Activated T-cell treated with anti-CD3 and anti-CD28 coated beads for 1 hour (primary cell): Measurements from ENCODE around the gene PTHLH.

Experiments used
- DNase-seq: peaks from one replicate; pipeline ENCODE4 v3.0.0-alpha.2; 2020; ENCODE audit warnings: low read depth

PTHLH gene

GRCh38 chr12:27974735-27975221 lies 2.2 kb upstream of the PTHLH start:
- DNase-seq = no peak

GRCh38 chr12:27973487-27973890 lies 956 bp upstream of the PTHLH start:
- DNase-seq = no peak

GRCh38 chr12:27971606-27972005 lies 927 bp downstream of the PTHLH start:
- DNase-seq = no peak

GRCh38 chr12:27971121-27971489 lies 1.4 kb downstream of the PTHLH start:
- no peak for DNase-seq

- no peak for DNase-seq
Measured at GRCh38 chr12:27970401-27971120, 2.0 kb downstream of the PTHLH start.

- no peak for DNase-seq
Measured at GRCh38 chr12:27969624-27970400, 2.7 kb downstream of the PTHLH start.

- DNase-seq = no peak
Measured at GRCh38 chr12:27968972-27969623, 3.4 kb downstream of the PTHLH start.

GRCh38 chr12:27967551-27968054 lies 4.9 kb downstream of the PTHLH start:
- no peak for DNase-seq

GRCh38 chr12:27966870-27967269 lies 5.7 kb downstream of the PTHLH start:
- DNase-seq = no peak

GRCh38 chr12:27965966-27966365 lies 6.6 kb downstream of the PTHLH start:
- no peak for DNase-seq

GRCh38 chr12:27965411-27965810 lies 7.1 kb downstream of the PTHLH start:
- no peak for DNase-seq

- DNase-seq = no peak
Measured at GRCh38 chr12:27964123-27964522, 8.4 kb downstream of the PTHLH start.

GRCh38 chr12:27960821-27961220 lies 11.7 kb downstream of the PTHLH start:
- no peak for DNase-seq

GRCh38 chr12:27958675-27959074 lies 13.9 kb downstream of the PTHLH start:
- no peak for DNase-seq

- no peak for DNase-seq
Measured at GRCh38 chr12:27957366-27957765, 15.2 kb downstream of the PTHLH start.

GRCh38 chr12:27953817-27954216 lies 18.7 kb downstream of the PTHLH start:
- no peak for DNase-seq

- DNase-seq = no peak
Measured at GRCh38 chr12:27953348-27953747, 19.2 kb downstream of the PTHLH start.

- DNase-seq = no peak
Measured at GRCh38 chr12:27952510-27952909, 20.0 kb downstream of the PTHLH start.

GRCh38 chr12:27951898-27952297 lies 20.6 kb downstream of the PTHLH start:
- DNase-seq = no peak

GRCh38 chr12:27946421-27946820 lies 26.1 kb downstream of the PTHLH start:
- DNase-seq = no peak

- DNase-seq = peak; percentile 58
Measured at GRCh38 chr12:27940756-27941402, 31.7 kb downstream of the PTHLH start.

- no peak for DNase-seq
Measured at GRCh38 chr12:27940245-27940644, 32.3 kb downstream of the PTHLH start.
